DND-41 (cell line): ENCODE results near the gene DSTN.

Experiments
- CTCF ChIP-seq: IDR thresholded peaks from 2 replicates; pipeline ENCODE4 v1.5.1; 2012; ENCODE audit warnings: borderline replicate concordance, low read length, moderate library complexity, mild to moderate bottlenecking; ENCODE audit not compliant: poor library complexity, severe bottlenecking; ENCODE audit errors: extremely low read depth
- EZH2 ChIP-seq: IDR thresholded peaks from 3 replicates; pipeline ENCODE4 v1.6.1; 2012; ENCODE audit warnings: borderline replicate concordance, low read depth, mild to moderate bottlenecking, moderate library complexity, low read length, inconsistent platforms; ENCODE audit not compliant: severe bottlenecking

- TF ChIP-seq CTCF (no peak), EZH2 (no peak)
These were observed 75.8 kb downstream of the DSTN start for GRCh38 chr20:17645546-17646208.
